Measurements from ENCODE around the gene SESN2. TPM values are rescaled to one million over a fixed set of nuclear protein-coding genes. Genes with fewer than 3 reads are reported as not detected.

SESN2 gene
- polyA plus RNA-seq, 4 donors: 17.9 to 23.6 (median 19.0) TPM

DNA sequence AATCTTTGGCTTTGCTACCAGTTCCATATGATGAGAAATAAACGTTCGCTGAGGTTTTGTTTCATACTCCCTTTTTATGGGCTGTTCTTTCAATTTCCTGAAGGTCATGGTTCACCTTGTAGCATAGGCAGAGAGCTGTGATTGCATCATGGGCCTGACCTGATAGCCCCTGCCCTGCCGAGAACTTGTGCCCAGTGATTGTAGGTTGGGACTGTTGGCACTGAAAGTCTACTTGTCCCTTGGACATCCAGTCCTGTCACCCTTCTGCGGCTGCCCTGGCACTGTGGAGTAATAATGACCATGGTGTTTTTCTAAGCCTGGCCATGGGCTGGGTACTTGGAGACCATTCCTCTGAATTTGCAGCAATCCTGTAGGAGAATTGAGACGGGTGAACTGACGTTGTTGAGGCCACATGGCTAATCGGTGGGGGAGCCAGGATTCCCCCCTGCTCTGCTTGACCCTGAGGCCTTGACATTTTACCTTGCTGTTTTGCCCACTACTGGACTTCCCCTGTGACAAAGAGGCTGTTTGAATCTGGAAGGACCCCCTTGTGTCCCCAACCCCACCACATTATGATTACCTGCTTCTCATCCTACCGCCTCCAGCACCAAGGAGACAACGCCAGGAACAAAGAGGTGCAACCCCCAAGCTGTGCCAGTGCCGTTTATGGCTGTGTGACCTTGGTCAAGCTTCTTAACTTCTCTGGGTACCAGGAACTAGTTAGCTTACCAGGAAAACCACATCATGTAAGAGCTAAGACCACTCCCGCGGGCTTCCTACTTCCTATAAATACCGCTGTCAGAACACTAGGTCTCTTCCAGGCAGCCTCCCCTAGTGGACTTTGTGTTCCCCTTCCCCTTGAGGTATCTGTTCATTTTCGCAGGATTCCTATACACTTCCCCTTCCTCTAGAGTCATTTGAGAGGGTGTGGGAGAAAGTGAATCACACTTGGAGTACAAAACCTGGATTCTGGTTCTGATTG is 23.4 kb downstream of the SESN2 start:
- DNase-seq (ENCODE audit: low read depth in 4 of 4, low spot score in 2 of 4): no peak

DNA sequence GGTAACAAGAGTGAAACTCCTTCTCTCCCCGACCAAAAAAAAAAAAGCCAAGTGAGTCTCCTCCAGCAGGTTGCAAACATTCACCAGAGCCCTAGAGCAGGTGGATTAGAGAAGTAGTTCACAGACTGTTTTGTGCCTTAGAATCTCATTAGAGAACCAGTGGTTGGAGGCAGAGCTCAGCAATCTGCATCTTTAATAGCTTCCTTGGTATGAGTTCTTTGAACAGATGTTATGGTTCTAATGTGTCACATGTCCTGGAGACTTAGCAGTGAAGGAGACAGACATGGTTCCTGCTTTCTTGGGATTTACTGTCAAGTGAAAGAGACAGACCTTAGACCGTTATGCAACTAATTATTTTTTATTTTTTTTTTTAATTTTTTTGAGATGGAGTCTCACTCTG is 26.8 kb downstream of the SESN2 start:
- DNase-seq (ENCODE audit: low read depth in 4 of 4, low spot score in 2 of 4): no peak

- DNase-seq (ENCODE audit: low read depth in 4 of 4, low spot score in 2 of 4): no peak
Measured at GRCh38 chr1:28288487-28288886, 29.2 kb downstream of the SESN2 start.

- no peak for DNase-seq (ENCODE audit: low read depth in 4 of 4, low spot score in 2 of 4)
Measured at GRCh38 chr1:28290851-28291250, 31.5 kb downstream of the SESN2 start.

DNA sequence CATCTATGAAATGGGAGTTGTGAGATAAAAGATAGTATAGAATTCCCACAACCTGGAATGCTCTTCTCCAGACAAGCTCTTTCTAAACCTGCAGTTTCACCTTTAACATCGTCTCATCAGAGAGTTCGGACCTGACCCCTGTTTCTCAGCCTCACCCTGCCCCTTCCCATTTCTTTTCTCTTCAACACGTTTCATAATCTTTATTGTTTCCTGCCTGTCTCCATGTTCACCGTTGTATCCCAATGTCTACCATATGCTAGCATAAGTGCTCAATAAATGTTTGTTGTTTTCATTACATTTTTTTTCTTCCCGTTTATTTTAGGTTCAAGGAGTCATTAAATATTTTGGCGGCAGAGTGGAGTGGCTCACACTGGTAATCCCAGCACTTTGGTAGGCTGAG is 32.4 kb downstream of the SESN2 start:
- no peak for DNase-seq (ENCODE audit: low read depth in 4 of 4, low spot score in 2 of 4)

DNA sequence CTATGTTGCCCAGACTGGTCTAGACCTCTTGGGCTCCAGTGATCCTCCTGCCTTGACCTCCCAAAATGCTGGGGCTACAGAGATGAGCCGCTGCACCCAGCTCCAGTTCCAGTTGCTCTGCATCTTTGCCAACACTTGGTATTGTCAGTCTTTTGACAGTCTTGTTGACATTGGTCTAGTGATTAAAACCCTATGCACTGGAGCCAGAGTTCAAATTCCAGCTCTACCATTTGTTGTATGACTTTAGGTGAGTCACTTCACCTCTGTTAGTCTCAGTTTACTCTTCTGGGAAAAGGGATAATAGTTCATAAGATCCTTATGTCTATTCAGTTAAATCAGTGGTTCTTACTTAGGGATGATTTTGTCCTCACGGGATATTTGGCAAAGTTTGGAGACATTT is 36.6 kb downstream of the SESN2 start:
- DNase-seq (ENCODE audit: low read depth in 4 of 4, low spot score in 2 of 4): no peak

GRCh38 chr1:28296401-28297261 is 37.3 kb downstream of the SESN2 start:
- peak; percentile 66 to 80 (median 76) for DNase-seq (ENCODE audit: low read depth in 4 of 4, low spot score in 2 of 4)

GRCh38 chr1:28297826-28298225 is 38.5 kb downstream of the SESN2 start:
- DNase-seq (ENCODE audit: low read depth in 4 of 4, low spot score in 2 of 4): no peak

- no peak for DNase-seq (ENCODE audit: low read depth in 4 of 4, low spot score in 2 of 4)
Measured at GRCh38 chr1:28298438-28298837, 39.1 kb downstream of the SESN2 start.

- DNase-seq (ENCODE audit: low read depth in 4 of 4, low spot score in 2 of 4): no peak
Measured at GRCh38 chr1:28301368-28302174, 42.3 kb downstream of the SESN2 start.

DNA sequence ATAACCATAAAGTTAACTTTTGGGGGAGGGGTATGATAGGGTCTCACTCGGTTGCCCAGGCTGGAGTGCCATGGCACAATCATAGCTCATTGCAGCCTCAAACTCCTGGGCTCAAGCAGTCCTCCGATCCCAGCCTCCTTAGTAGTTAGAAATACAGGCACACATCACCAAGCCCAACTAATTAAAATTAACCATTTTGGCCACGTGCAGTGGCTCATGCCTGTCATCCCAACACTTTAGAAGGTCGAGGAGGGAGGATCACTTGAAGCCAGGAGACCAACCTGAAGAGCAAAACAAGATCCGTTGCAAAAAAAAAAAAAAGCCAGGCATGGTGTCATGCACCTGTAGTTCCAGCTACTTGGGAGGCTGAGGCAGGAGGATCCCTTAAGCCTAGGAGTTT is 42.9 kb downstream of the SESN2 start:
- no peak for DNase-seq (ENCODE audit: low read depth in 4 of 4, low spot score in 2 of 4)

DNA sequence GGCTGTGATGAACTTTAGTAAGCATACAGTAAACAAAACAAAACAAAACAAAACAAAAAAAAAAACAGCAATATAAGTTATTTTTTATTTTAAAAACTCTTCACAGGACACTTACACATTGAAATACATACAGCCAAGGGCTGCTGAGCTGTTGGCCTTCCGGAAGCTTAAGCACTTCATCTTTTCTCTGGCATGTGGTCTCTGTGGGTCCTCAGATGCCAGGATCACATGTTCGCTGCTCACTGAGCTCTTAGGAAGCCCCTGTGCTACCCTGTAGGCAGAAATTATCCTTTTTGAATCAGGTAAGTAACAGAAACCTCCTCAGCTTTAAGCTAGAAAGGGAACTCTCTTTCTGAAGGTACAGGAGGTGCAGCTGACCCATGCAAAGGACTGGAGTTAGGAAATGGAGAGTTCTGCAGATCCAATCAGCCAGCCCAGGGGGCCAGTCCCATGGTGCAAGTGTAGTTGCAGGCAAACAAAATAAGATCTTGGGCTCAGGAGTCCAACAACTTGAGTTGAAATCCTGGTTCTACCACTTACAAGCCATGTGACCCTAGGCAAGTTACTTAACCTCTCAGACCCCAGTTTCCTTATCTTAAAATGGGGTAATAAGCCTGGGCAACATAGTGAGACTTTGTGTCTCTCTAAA is 47.1 kb downstream of the SESN2 start:
- no peak for DNase-seq (ENCODE audit: low read depth in 4 of 4, low spot score in 2 of 4)

- DNase-seq (ENCODE audit: low read depth in 4 of 4, low spot score in 2 of 4): no peak
Measured at GRCh38 chr1:28308750-28309149, 49.4 kb downstream of the SESN2 start.

GRCh38 chr1:28309702-28310101 is 50.4 kb downstream of the SESN2 start:
- no peak for DNase-seq (ENCODE audit: low read depth in 4 of 4, low spot score in 2 of 4)

DNA sequence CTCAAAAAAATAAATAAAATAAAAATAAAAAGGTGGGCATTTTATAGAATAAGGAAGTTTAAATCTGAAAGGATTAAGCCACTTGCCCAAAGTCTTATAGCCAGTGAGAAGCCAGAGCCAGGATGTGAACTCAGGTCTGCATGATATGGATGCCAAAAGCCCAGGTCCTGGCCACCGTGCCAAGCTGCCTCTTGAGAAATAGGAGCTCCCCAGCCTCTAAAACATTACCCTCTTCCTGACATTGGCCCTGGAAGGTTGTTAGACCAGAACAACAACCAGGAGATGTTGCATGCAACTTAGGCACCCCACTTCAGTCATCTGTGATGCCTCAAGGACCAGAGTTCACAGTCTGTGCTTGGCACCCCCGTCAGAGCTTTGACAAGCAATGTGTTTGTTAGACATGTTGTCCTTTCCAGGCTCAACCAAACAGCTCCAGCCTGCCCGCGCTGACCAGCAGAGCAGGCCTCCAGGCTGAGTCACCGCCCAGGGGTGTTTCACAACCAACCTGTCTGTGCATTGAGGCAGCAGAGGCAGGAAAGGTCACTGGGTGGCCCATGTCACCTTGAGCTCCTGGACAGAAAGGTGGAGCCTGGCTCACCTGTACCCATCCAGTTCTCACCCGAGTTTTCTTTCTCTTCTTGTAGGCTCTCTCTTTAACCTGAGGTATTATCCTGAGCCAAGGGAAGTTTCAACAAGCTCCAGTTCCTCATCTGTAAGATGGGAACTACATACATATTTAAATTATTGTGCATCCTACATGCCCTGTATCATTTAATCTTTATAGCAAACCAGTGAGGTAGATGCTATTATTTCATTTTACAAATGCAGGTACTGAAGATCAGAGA is 54.6 kb downstream of the SESN2 start:
- no peak for DNase-seq (ENCODE audit: low read depth in 4 of 4, low spot score in 2 of 4)

- no peak for DNase-seq (ENCODE audit: low read depth in 4 of 4, low spot score in 2 of 4)
Measured at GRCh38 chr1:28314547-28314941, 55.2 kb downstream of the SESN2 start.

DNA sequence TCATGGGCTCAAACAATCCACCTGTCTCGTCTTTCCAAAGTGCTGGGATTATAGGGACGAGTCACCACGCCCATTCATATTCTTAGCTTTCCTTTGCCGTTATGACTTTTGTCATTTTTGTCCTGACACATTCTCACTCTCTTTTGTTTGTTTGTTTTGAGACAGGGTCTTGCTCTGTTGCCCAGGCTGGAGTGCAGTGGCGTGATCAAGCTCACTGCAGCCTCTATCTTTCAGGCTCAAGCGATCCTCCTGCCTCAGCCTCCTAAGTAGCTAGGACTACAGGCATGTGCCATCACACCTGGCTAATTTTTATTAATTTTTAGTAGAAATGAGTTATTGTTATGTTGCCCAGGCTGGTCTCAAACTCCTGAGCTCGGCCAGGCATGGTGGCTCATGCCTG is 57.7 kb downstream of the SESN2 start:
- DNase-seq (ENCODE audit: low read depth in 4 of 4, low spot score in 2 of 4): no peak

DNA sequence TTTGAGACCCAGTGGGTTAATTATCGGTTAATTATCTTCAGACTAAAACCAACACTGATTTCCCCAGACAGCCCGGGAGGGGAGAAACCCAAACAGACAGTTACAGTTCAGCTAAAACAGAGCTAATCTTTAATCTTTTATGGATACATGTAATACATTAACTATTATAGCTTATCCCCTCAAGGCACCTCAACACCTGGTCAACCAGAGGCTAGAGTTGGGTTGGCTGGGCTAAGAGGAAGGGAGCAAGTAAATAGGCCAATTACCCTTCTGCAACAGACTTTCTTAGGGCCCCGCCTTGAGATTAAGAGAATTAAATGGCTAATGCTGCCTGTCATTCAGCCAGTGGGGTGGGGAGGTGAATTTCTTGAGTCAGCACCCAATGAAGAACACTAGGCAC is 62.9 kb downstream of the SESN2 start:
- peak in 3 of 4 donors; percentile 26 to 50 (median 32) for DNase-seq (ENCODE audit: low read depth in 4 of 4, low spot score in 2 of 4)

GRCh38 chr1:28323720-28324119 is 64.4 kb downstream of the SESN2 start:
- no peak for DNase-seq (ENCODE audit: low read depth in 4 of 4, low spot score in 2 of 4)

Measured in left renal cortex interstitium (tissue), 4 donors.